Right atrium auricular region (tissue), 2 donors: ENCODE results near the gene DOCK4. TPM values are rescaled to one million over a fixed set of nuclear protein-coding genes. Genes with fewer than 3 reads are reported as not detected.

ENCODE experiments used
- DNase-seq: peaks from one replicate; pipeline ENCODE4 v3.0.0-alpha.2; 2019; ENCODE audit warnings: low spot score
- H3K27ac ChIP-seq, 2 donors: fragments of 200-600 bp; sonication (generic); 1 replicate in 1 of 2; 2 replicates in 1 of 2; pipeline ENCODE4 v1.5.1; 2016 to 2019
- H3K27me3 ChIP-seq, 2 donors: fragments of 200-600 bp; sonication (generic); one replicate each; pipeline versions ENCODE4 v1.5.1 to v1.6.0; 2017 to 2019
- H3K36me3 ChIP-seq: fragments of 200-600 bp; sonication (generic); one replicate; pipeline ENCODE4 v1.5.1; 2016
- H3K4me1 ChIP-seq, 2 donors: fragments of 200-600 bp; sonication (generic); one replicate each; pipeline versions ENCODE4 v1.5.1 to v1.6.0; 2017 to 2019
- H3K4me3 ChIP-seq, 2 donors: fragments of 200-600 bp; sonication (generic); 1 replicate in 1 of 2; 2 replicates in 1 of 2; pipeline ENCODE4 v1.5.1; 2017 to 2019; ENCODE audit warnings: mild to moderate bottlenecking in 1 of 2, moderate library complexity in 1 of 2
- H3K9me3 ChIP-seq, 2 donors: fragments of 200-600 bp; sonication (generic); one replicate each; pipeline ENCODE4 v1.5.1; 2019
- CTCF ChIP-seq, 2 donors: fragments of 200-600 bp; sonication (generic); IDR thresholded peaks; one replicate each; pipeline ENCODE4 v1.5.1; 2019; ENCODE audit warnings: antibody characterized with exemption in 2 of 2
- total RNA-seq, 2 donors: library from RNA; depleted of rRNA; stranded (reverse); fragments of >200 nt; gene quantifications; one replicate each; pipeline ENCODE4 v1.1.0, GENCODE V29; 2016

Gene DOCK4
- total RNA-seq, 2 donors from 2014 or later, result 12.3 to 17.8 TPM

- Histone ChIP-seq H3K36me3 (no peaks in the 10 kb centered on the region), H3K27ac (no peak overlapping the region)
These were observed 339.4 kb downstream of the DOCK4 start for GRCh38 chr7:111866787-111867186.

GRCh38 chr7:111865430-111865829 is 340.8 kb downstream of the DOCK4 start:
- peaks cover 0 to 21% of the 10 kb centered on the region in 2 donors for H3K4me1 ChIP-seq
- peaks cover 2% of the 10 kb centered on the region for H3K36me3 ChIP-seq
- no peaks in the 10 kb centered on the region for H3K27me3 ChIP-seq
- no peaks in the 10 kb centered on the region for H3K9me3 ChIP-seq
- H3K27ac ChIP-seq, result no peak overlapping the region
- TF ChIP-seq CTCF (IDR thresholded peaks at IDR 0.05), result no peak
- no peak for DNase-seq
- no peak overlapping the region for H3K4me3 ChIP-seq

More at GRCh38 chr7:111866787-111867186, 339.4 kb downstream of the DOCK4 start:
- Histone ChIP-seq H3K4me1 (peaks cover 0 to 21% of the 10 kb centered on the region in 2 donors), H3K9me3 (no peaks in the 10 kb centered on the region), H3K27me3 (no peaks in the 10 kb centered on the region), H3K4me3 (no peak overlapping the region)
- TF ChIP-seq CTCF (IDR thresholded peaks at IDR 0.05), result no peak
- DNase-seq, result no peak

- DNase-seq, result no peak
- no peak for TF ChIP-seq CTCF (IDR thresholded peaks at IDR 0.05)
- Histone ChIP-seq H3K27me3 (no peaks in the 10 kb centered on the region), H3K27ac (no peak overlapping the region), H3K36me3 (peaks cover 9% of the 10 kb centered on the region), H3K9me3 (no peaks in the 10 kb centered on the region), H3K4me1 (peaks cover 0 to 19% of the 10 kb centered on the region in 2 donors), H3K4me3 (no peak overlapping the region)
These were observed 341.8 kb downstream of the DOCK4 start for GRCh38 chr7:111864291-111864976.

GRCh38 chr7:111863269-111863668 is 342.9 kb downstream of the DOCK4 start:
- Histone ChIP-seq H3K9me3 (no peaks in the 10 kb centered on the region), H3K4me1 (peaks cover 0 to 18% of the 10 kb centered on the region in 2 donors), H3K36me3 (peaks cover 9% of the 10 kb centered on the region), H3K27ac (no peak overlapping the region), H3K27me3 (no peaks in the 10 kb centered on the region), H3K4me3 (no peak overlapping the region)
- no peak for TF ChIP-seq CTCF (IDR thresholded peaks at IDR 0.05)
- DNase-seq, result no peak

GRCh38 chr7:111860248-111860647 is 346.0 kb downstream of the DOCK4 start:
- Histone ChIP-seq H3K36me3 (peaks cover 9% of the 10 kb centered on the region), H3K27ac (no peak overlapping the region), H3K27me3 (no peaks in the 10 kb centered on the region), H3K9me3 (no peaks in the 10 kb centered on the region), H3K4me3 (no peak overlapping the region), H3K4me1 (peaks cover 0 to 2% of the 10 kb centered on the region in 2 donors)
- DNase-seq, result no peak
- TF ChIP-seq CTCF (IDR thresholded peaks at IDR 0.05), result no peak

GRCh38 chr7:111858331-111858730 is 347.9 kb downstream of the DOCK4 start:
- no peaks in the 10 kb centered on the region for H3K9me3 ChIP-seq
- no peak overlapping the region for H3K4me3 ChIP-seq
- H3K4me1 ChIP-seq, result no peaks in the 10 kb centered on the region
- peaks cover 13% of the 10 kb centered on the region for H3K36me3 ChIP-seq
- DNase-seq, result no peak
- no peak overlapping the region for H3K27ac ChIP-seq
- no peak for TF ChIP-seq CTCF (IDR thresholded peaks at IDR 0.05)
- H3K27me3 ChIP-seq, result no peaks in the 10 kb centered on the region
